ENCODE data around the gene HK3.
"Not testable (repeated sequence)": the region's sequence is repeated elsewhere in the genome, so short reads cannot be mapped to it uniquely, and the experiment has no call there.

HK3 gene

GRCh38 chr5:176881021-176881749 lies 18.0 kb downstream of the HK3 start:
- no peak for DNase-seq

- DNase-seq = no peak
Observed at GRCh38 chr5:176880366-176881020, 18.7 kb downstream of the HK3 start.

GRCh38 chr5:176879663-176880361 lies 19.3 kb downstream of the HK3 start:
- DNase-seq = no peak

GRCh38 chr5:176878906-176879662 lies 20.1 kb downstream of the HK3 start:
- DNase-seq = no peak

- DNase-seq = no peak
Observed at GRCh38 chr5:176878463-176878862, 20.7 kb downstream of the HK3 start.

GRCh38 chr5:176877793-176878331 lies 21.3 kb downstream of the HK3 start:
- no peak for DNase-seq

GRCh38 chr5:176876506-176877431 lies 22.4 kb downstream of the HK3 start:
- no peak for DNase-seq

- no peak for DNase-seq
Observed at GRCh38 chr5:176875783-176876505, 23.2 kb downstream of the HK3 start.

- DNase-seq = no peak
Observed at GRCh38 chr5:176875014-176875550, 24.1 kb downstream of the HK3 start.

GRCh38 chr5:176874198-176874780 lies 24.9 kb downstream of the HK3 start:
- DNase-seq = no peak

- DNase-seq = no peak
Observed at GRCh38 chr5:176873541-176874172, 25.5 kb downstream of the HK3 start.

- not testable (repeated sequence) for DNase-seq
Observed at GRCh38 chr5:176873011-176873410, 26.1 kb downstream of the HK3 start.

- DNase-seq = not testable (repeated sequence)
Observed at GRCh38 chr5:176872586-176872985, 26.6 kb downstream of the HK3 start.

- DNase-seq = not testable (repeated sequence)
Observed at GRCh38 chr5:176870644-176871043, 28.5 kb downstream of the HK3 start.

- DNase-seq = no peak
Observed at GRCh38 chr5:176870110-176870591, 29.0 kb downstream of the HK3 start.

- DNase-seq = no peak
Observed at GRCh38 chr5:176869501-176870109, 29.5 kb downstream of the HK3 start.

GRCh38 chr5:176868731-176869130 lies 30.4 kb downstream of the HK3 start:
- no peak for DNase-seq

- DNase-seq = no peak
Observed at GRCh38 chr5:176868126-176868525, 31.0 kb downstream of the HK3 start.

GRCh38 chr5:176866707-176867310 lies 32.3 kb downstream of the HK3 start:
- DNase-seq = no peak

Data from MV-4-11 (cell line).